ENCODE results near the gene SOS1.
"Not testable (repeated sequence)": the region's sequence is repeated elsewhere in the genome, so short reads cannot be mapped to it uniquely, and the experiment has no call there.

The SOS1 gene

GRCh38 chr2:38968021-38968420 is 152.8 kb downstream of the SOS1 start:
- no peak for DNase-seq (ENCODE audit: low read depth in 3 of 3)

GRCh38 chr2:38966678-38967077 is 154.2 kb downstream of the SOS1 start:
- no peak for DNase-seq (ENCODE audit: low read depth in 3 of 3)

- DNase-seq (ENCODE audit: low read depth in 3 of 3): no peak
Observed at GRCh38 chr2:38966006-38966405, 154.8 kb downstream of the SOS1 start.

DNA sequence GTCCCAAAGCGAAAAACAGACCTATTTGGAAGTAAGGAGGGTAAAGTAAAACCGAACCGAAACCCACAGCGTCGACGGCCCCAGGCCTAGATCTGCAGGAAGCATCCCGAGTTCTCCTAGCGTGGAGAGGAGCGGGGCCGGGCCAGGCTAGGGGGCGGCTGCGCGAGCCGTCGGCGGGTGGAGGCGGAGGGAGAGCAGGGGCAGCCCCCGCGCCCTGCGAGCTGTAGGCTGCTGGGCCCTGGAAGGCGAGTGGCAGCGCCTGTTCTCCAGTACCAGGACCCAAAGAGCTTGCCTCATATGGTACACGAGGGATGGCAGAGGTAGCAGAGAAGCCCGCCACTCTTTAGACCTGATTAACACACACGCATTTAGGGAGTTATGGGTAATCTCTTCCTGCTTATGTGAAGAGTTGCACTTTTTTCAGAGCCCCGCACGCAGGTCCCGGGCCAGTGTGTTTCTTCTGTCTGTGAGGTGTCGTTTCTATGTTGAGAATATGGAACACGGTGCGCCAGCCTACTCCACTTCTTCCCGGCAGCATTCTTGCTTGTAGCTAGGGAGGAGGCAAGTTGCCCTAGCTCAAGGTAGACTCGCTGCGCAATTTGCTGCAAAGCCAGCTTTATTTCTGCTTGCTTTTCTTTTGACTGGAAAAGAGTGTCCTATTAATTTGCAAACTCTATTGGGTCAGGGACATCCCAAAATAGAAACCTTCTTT is 160.1 kb downstream of the SOS1 start:
- DNase-seq (ENCODE audit: low read depth in 3 of 3): no peak

GRCh38 chr2:38959938-38960608 is 160.8 kb downstream of the SOS1 start:
- peak; percentile 47 to 69 (median 61) for DNase-seq (ENCODE audit: low read depth in 3 of 3)

DNA sequence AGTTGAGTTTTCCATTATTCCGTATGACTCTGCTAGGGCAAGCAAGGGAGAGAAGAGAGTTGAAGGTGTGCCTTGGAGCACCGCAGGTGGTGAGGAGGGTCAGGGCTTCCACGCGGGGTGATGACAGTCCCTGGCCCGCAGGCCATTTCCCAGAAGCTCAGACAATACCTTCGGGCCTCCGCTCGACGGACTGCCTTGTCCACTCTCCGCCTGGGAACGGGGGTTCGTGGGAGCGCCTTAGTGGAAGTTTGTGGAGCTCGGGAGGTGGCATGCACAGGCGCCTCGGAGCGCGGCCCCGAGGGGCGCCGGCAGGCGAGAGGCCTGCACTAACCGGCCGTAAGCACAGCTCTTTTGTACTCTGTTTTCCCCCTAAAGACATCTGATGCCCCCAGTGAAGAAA is 161.4 kb downstream of the SOS1 start:
- DNase-seq (ENCODE audit: low read depth in 3 of 3): no peak

DNA sequence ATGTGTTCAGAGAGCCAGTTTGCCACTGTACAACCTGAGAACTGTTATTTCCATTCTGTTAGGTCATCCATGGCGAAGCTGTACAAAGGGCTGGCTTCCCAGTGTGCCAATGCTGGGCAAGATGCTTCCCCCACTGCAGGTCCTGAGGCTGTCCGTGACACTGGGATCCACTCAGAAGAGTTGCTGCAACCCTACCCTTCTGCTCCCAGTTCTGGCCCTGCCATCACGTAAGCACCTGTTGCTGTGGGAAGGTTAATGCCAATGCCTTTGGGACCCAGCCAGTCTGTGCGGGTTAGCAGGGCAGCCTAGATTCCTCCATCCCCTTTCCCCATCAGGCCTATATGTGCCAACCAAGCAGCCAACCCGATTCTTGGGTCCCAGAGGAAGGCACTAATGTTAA is 162.9 kb downstream of the SOS1 start:
- no peak for DNase-seq (ENCODE audit: low read depth in 3 of 3)

DNA sequence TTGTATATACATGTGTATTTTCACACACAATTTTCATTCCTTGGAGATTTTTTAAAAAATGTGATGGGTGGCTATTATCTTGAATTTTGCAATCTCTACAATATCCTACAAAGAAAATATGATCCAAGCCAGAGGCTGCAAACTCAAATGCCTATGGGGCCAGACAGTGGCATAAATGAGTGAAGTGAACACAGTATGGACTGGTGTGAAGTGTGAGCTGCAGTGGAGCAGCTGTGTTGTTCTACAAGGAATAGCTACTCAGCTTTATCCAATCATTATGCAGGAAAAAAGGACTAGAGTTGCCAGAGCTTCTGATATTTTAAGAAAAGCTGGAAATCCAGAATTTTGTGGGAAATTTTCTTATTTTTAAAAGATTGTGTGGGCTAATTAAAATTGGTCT is 169.1 kb downstream of the SOS1 start:
- no peak for DNase-seq (ENCODE audit: low read depth in 3 of 3)

DNA sequence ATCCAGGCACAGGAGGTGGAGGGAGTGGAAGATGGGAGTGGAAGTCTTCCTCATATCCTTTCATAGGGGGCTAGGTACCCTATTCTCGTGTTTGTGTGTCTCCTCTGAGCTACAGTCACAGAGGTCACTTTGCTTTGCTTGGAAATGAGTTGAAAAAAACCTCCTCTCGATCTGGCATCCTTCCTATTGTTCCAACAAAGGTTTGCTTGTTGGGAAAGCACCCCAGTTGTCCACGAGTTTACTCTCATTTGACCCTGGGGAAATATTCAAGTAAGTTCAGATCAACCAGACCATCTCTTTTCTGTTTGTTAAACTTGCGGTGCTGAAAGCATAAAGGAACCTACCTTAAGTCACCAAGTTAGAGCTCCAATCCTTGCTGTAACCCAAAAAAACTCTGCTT is 171.9 kb downstream of the SOS1 start:
- no peak for DNase-seq (ENCODE audit: low read depth in 3 of 3)

DNA sequence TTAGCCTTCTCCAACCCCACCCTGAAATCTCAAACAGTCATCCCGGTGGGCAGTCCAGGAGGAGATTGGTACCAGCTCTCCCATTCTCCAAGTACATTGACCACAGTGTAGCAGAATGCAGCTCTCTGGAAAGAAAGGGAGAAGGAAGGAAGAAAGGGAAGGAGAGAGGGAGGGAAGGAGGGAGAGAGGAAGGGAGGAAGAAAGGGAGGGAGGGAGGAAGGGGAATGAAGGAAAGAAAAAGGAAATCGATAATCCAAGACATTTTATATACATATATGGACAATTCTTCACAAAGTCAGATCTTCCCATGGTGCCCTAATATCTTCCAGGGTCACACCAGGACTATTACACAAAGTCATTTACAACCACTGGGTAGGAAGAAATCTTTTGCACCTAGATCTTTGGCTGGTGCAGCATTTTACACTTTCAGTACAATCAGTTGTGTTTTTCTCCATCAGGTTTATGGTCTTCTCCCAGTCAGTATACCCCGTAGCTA is 172.4 kb downstream of the SOS1 start:
- no peak for DNase-seq (ENCODE audit: low read depth in 3 of 3)

DNA sequence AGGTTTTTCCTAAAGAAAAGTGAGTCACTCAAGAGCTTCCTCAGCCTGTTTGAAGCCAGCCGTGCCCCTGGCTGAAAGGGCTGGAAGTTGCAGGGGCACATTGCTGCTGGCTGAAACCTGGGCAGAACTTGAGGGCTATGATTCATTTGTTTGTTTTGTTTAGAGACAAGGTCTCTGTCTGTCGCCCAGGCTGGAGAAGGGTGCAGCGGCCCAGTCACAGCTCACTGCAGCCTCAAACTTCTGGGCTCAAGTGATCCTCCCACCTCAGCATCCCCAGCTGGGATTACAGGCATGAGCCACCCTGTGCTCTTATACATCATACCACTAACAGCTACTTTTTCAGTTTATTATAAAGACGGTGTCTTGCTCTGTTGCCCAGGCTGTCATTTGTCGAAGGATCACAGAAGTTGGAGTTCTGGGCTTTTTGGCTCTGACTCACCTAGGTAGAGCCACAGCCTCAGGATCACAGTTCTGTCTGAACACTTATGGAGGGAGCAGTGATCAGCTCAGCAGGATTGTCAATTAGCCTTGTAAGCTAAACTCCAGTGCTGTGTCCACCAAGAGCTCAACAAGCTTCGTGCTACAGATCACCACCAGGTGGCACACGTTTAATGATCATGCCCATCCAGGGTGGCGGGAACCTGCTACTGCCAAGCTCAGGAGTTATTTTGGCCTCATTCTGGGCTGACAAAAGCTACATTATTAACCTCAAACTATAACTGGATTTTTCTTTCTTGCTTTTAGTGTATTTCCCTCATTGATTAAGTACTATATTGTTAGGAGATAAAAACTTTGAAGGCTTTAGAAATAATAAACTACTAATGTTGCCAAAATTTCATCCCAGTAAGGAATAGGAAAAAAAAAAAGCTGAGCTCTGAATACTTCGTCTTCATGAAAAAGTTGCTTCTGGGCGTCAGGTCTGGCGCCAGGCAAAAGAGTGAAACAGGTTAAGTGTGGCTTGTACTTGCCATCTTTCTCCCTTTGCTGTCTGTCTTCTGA is 173.3 kb downstream of the SOS1 start:
- peak; percentile 50 to 56 (median 56) for DNase-seq (ENCODE audit: low read depth in 3 of 3)

GRCh38 chr2:38945911-38946310 is 174.9 kb downstream of the SOS1 start:
- no peak for DNase-seq (ENCODE audit: low read depth in 3 of 3)

- no peak for DNase-seq (ENCODE audit: low read depth in 3 of 3)
Observed at GRCh38 chr2:38945372-38945771, 175.5 kb downstream of the SOS1 start.

DNA sequence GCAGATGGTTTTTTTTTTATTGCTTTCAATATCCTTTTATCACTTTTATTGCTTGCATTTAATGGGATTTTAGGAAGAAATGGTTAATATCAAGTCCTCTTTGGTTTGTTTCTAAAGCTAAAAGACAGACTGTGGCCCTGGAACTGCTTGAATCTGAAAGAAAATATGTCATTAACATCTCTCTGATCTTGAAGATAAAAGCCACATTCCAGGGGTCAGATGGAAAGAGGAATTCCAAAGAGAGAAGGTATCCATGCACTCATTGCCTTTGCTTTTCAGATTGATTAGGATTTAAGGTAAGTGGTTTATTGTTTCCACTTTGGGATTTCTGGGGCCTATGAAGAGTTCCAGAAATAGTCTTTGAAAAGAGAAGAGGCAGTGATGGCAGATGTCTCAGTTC is 177.1 kb downstream of the SOS1 start:
- DNase-seq (ENCODE audit: low read depth in 3 of 3): no peak

- no peak for DNase-seq (ENCODE audit: low read depth in 3 of 3)
Observed at GRCh38 chr2:38940746-38941145, 180.1 kb downstream of the SOS1 start.

GRCh38 chr2:38937548-38937947 is 183.3 kb downstream of the SOS1 start:
- no peak for DNase-seq (ENCODE audit: low read depth in 3 of 3)

DNA sequence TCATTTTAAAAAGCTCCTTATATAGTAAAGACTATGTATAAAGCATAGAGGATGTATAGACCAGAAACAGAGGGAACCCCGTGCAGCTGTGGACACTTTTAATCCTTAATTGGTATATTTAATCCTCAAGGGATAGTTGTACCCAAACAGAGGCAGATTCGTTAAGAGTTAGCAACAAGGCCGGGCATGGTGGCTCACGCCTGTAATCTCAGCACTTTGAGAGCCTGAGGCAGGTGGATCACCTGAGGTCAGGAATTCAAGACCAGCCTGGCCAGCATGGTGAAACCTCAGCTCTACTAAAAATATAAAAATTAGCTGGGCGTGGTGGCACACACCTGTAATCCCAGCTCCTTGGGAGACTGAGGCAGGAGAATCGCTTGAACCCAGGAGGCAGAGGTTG is 184.3 kb downstream of the SOS1 start:
- DNase-seq (ENCODE audit: low read depth in 3 of 3): not testable (repeated sequence)

DNA sequence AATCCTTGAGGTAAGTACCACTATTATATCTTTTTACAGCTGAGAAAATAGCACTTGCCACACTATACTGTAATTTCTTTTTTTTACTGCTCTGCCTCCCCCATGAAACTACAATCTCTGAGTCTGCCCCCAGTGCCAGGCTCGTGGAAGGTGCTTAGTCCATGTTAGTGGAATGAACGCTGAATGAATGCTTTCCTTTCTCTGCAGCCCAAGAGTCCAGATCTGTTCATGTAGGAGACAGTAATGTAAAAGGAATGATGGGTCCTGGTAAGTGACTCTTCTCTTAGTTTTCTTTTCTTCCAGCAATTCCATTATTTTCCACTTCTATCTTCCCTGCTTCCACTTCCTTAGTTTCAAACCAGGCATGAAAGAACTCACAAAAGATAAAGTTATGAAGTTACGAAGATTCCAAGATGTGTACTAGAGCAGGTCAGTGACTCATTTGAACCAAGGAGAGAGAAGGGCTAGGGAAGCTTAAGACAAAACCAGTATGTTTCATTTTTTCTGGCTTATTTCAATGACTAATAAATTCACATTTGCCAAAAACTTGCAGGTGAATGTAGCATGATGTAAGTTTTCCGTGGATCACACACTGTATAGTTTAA is 185.2 kb downstream of the SOS1 start:
- DNase-seq (ENCODE audit: low read depth in 3 of 3): no peak

GRCh38 chr2:38934742-38935141 is 186.1 kb downstream of the SOS1 start:
- DNase-seq (ENCODE audit: low read depth in 3 of 3): no peak

DNA sequence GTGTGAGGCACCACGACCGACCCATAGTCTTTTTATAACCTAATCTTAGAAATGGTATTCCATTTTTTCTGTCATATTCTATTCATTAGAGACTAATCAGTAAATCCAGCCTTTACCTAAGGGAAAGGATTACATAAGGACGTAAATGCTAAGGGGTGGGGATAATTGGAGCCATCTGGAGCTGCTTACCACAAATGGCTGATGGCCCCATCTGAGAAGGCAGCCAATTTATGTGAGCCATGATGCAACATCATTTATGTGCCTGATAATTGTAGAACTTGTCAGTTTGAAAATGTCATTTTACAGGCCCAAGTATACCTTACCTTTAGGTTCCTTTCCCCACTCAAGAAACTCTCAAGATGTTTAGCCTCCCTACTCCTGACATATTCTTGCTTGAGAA is 187.2 kb downstream of the SOS1 start:
- DNase-seq (ENCODE audit: low read depth in 3 of 3): no peak

GRCh38 chr2:38932586-38932985 is 188.3 kb downstream of the SOS1 start:
- no peak for DNase-seq (ENCODE audit: low read depth in 3 of 3)

Data from stimulated activated CD4-positive, alpha-beta T cell treated with anti-CD3 and anti-CD28 coated beads, TNF-alpha, amount 100 ng/mL, for 48 hours (primary cell).